H1 (cell line): ENCODE results near the gene GOLGA6C. TPM values are rescaled to one million over a fixed set of nuclear protein-coding genes. Genes with fewer than 3 reads are reported as not detected.

ENCODE experiments used
- CTCF ChIA-PET: fragments of 300-600 bp; sonication (Branson Sonifier 250); formaldehyde crosslinking; loops from one replicate; lab custom pipeline; 2021; ENCODE audit not compliant: partially characterized antibody; lab: Charles Lee
- POLR2A ChIA-PET: fragments of 300-600 bp; sonication (Branson Sonifier 250); formaldehyde crosslinking; loops from one replicate; lab custom pipeline; 2021; ENCODE audit warnings: inconsistent platforms; ENCODE audit not compliant: partially characterized antibody; lab: Charles Lee
- DNase-seq, 2 experiments: peaks; one replicate each; pipeline versions ENCODE4 v3.0.0 to v3.0.0-alpha.2; 2010 to 2022; ENCODE audit warnings: low spot score in 2 of 2, low read depth in 1 of 2, mixed read lengths in 1 of 2
- FAIRE-seq: peaks from 2 replicates; lab custom pipeline; 2011; peaks lifted over from hg19 to GRCh38; lab: Jason Lieb, UNC
- H2AFZ ChIP-seq: 2 replicates; pipeline ENCODE4 v1.8.1; 2012; ENCODE audit warnings: low read length, inconsistent platforms
- H2AK5ac ChIP-seq: 2 replicates; pipeline ENCODE4 v1.6.1; 2013; ENCODE audit warnings: low read depth, low read length
- H2BK120ac ChIP-seq: replicated peaks from 2 replicates; pipeline ENCODE3; 2013; ENCODE audit warnings: low read depth, low read length, inconsistent platforms
- H2BK12ac ChIP-seq: 2 replicates; pipeline ENCODE4 v1.6.1; 2013; ENCODE audit warnings: low read depth, low read length
- H2BK15ac ChIP-seq: 2 replicates; pipeline ENCODE4 v1.6.1; 2013; ENCODE audit warnings: low read length
- H2BK20ac ChIP-seq: 2 replicates; pipeline ENCODE4 v1.6.1; 2013; ENCODE audit warnings: low read length
- H2BK5ac ChIP-seq: 2 replicates; pipeline ENCODE4 v1.6.1; 2013; ENCODE audit warnings: low read depth, low read length
- H3K14ac ChIP-seq: 2 replicates; pipeline ENCODE4 v1.6.1; 2013; ENCODE audit warnings: inconsistent platforms; ENCODE audit not compliant: insufficient read length
- H3K18ac ChIP-seq: 2 replicates; pipeline ENCODE4 v1.6.1; 2013; ENCODE audit warnings: low read length; ENCODE audit errors: extremely low read depth
- H3K23ac ChIP-seq: 2 replicates; pipeline ENCODE4 v1.6.1; 2013; ENCODE audit warnings: inconsistent platforms; ENCODE audit not compliant: insufficient read length
- H3K23me2 ChIP-seq: 2 replicates; pipeline ENCODE4 v1.6.1; 2013; ENCODE audit warnings: low read depth, low read length
- H3K27ac ChIP-seq: 2 replicates; pipeline ENCODE4 v1.6.1; 2011; ENCODE audit warnings: low read depth, low read length, inconsistent platforms
- H3K27me3 ChIP-seq, 4 experiments: replicated peaks in 1 of 4; 1 replicate in 1 of 4; 2 replicates in 3 of 4; pipeline versions ENCODE4 v1.6.1 to v1.8.1; 2011 to 2013; ENCODE audit warnings: low read length in 3 of 4, mild to moderate bottlenecking in 3 of 4, inconsistent platforms in 2 of 4, mixed read lengths in 2 of 4, moderate library complexity in 1 of 4; ENCODE audit not compliant: control insufficient read depth in 3 of 4, insufficient read depth in 3 of 4; ENCODE audit errors: extremely low read depth in 1 of 4
- H3K36me3 ChIP-seq, 4 experiments: 2 replicates each; pipeline versions ENCODE4 v1.6.1 to v1.8.1; 2011 to 2013; ENCODE audit warnings: mild to moderate bottlenecking in 4 of 4, low read length in 3 of 4, moderate library complexity in 2 of 4, control low read depth in 1 of 4, inconsistent platforms in 1 of 4; ENCODE audit not compliant: insufficient read depth in 4 of 4, control insufficient read depth in 2 of 4
- H3K4ac ChIP-seq: replicated peaks from 2 replicates; pipeline ENCODE3; 2013; ENCODE audit warnings: low read length, low read depth, mixed read lengths, inconsistent platforms; ENCODE audit not compliant: insufficient read length
- H3K4me1 ChIP-seq, 4 experiments: replicated peaks in 1 of 4; 1 replicate in 1 of 4; 2 replicates in 3 of 4; pipeline versions ENCODE4 v1.6.1 to v1.8.1; 2011 to 2013; ENCODE audit warnings: low read length in 3 of 4, inconsistent platforms in 2 of 4, mixed read lengths in 1 of 4; ENCODE audit not compliant: insufficient read depth in 4 of 4, control insufficient read depth in 3 of 4
- H3K4me2 ChIP-seq, 2 experiments: 2 replicates each; pipeline versions ENCODE4 v1.6.1 to v1.8.1; 2011 to 2013; ENCODE audit warnings: low read depth in 2 of 2, low read length in 2 of 2, control low read depth in 1 of 2, inconsistent platforms in 1 of 2, mild to moderate bottlenecking in 1 of 2; ENCODE audit not compliant: insufficient read depth in 1 of 2
- H3K4me3 ChIP-seq, 4 experiments: fragments of 200-600, 300-600 bp in 1 of 4; sonication (generic), shearing (Covaris generic), sonication (Bioruptor Twin) in 1 of 4; 2 replicates each; pipeline versions ENCODE4 v1.5.1 to v1.8.1; 2011 to 2016; ENCODE audit warnings: low read length in 4 of 4, low read depth in 3 of 4, control low read depth in 2 of 4, inconsistent platforms in 2 of 4, mild to moderate bottlenecking in 2 of 4, mixed read lengths in 1 of 4, moderate library complexity in 1 of 4; ENCODE audit not compliant: insufficient read depth in 2 of 4; ENCODE audit errors: extremely low read depth in 1 of 4
- H3K56ac ChIP-seq: replicated peaks from 2 replicates; pipeline ENCODE3; 2013; ENCODE audit warnings: low read depth, mild to moderate bottlenecking, mixed read lengths, low read length, inconsistent platforms; ENCODE audit not compliant: insufficient read length
- H3K79me1 ChIP-seq: 2 replicates; pipeline ENCODE4 v1.6.1; 2013; ENCODE audit warnings: low read depth, low read length, control low read depth
- H3K79me2 ChIP-seq, 2 experiments: 2 replicates each; pipeline versions ENCODE4 v1.6.1 to v1.8.1; 2012 to 2013; ENCODE audit warnings: low read length in 2 of 2, mild to moderate bottlenecking in 2 of 2, inconsistent platforms in 1 of 2; ENCODE audit not compliant: insufficient read depth in 2 of 2, control insufficient read depth in 1 of 2
- H3K9ac ChIP-seq, 4 experiments: replicated peaks in 1 of 4; 1 replicate in 1 of 4; 2 replicates in 3 of 4; pipeline versions ENCODE4 v1.6.1 to v1.8.1; 2011 to 2013; ENCODE audit warnings: low read depth in 3 of 4, low read length in 3 of 4, control low read depth in 2 of 4, mild to moderate bottlenecking in 2 of 4, moderate library complexity in 2 of 4, inconsistent platforms in 1 of 4; ENCODE audit errors: extremely low read depth in 1 of 4
- H3K9me3 ChIP-seq, 2 experiments: 2 replicates each; pipeline versions ENCODE4 v1.6.1 to v1.8.1; 2012 to 2013; ENCODE audit warnings: mild to moderate bottlenecking in 2 of 2, moderate library complexity in 2 of 2, control low read depth in 1 of 2, inconsistent platforms in 1 of 2, low read depth in 1 of 2, low read length in 1 of 2, mixed read lengths in 1 of 2; ENCODE audit not compliant: insufficient read depth in 2 of 2
- H4K20me1 ChIP-seq, 2 experiments: replicated peaks in 1 of 2; 2 replicates each; pipeline versions ENCODE3 to v1.8.1; 2011 to 2013; ENCODE audit warnings: inconsistent platforms in 2 of 2, low read length in 2 of 2, mild to moderate bottlenecking in 1 of 2; ENCODE audit not compliant: insufficient read depth in 2 of 2, control insufficient read depth in 1 of 2
- H4K5ac ChIP-seq: 2 replicates; pipeline ENCODE4 v1.6.1; 2013; ENCODE audit warnings: low read length, low read depth, mixed read lengths, inconsistent platforms; ENCODE audit not compliant: insufficient read length
- H4K8ac ChIP-seq: 2 replicates; pipeline ENCODE4 v1.8.0; 2013; ENCODE audit warnings: mild to moderate bottlenecking, moderate library complexity, low read length, inconsistent platforms; ENCODE audit not compliant: insufficient read depth; ENCODE audit errors: extremely low read depth
- H4K91ac ChIP-seq: replicated peaks from 2 replicates; pipeline ENCODE3; 2013; ENCODE audit warnings: low read length, mixed read lengths, inconsistent platforms; ENCODE audit not compliant: insufficient read length
- ATF2 ChIP-seq: IDR thresholded peaks from 2 replicates; pipeline ENCODE4 v1.6.1; 2012; ENCODE audit warnings: low read length, inconsistent platforms
- BRCA1 ChIP-seq: IDR thresholded peaks from 2 replicates; pipeline ENCODE4 v1.6.1; 2012; ENCODE audit warnings: low read depth, low read length, improper control_type of control experiment
- CBX5 ChIP-seq: fragments of 300-800, 300-1000 bp; sonication (generic); IDR thresholded peaks from 2 replicates; pipeline ENCODE4 v1.7.1; 2016; ENCODE audit warnings: antibody characterized with exemption, low read length, low read depth
- CHD1 ChIP-seq: IDR thresholded peaks from 2 replicates; pipeline ENCODE4 v1.6.1; 2012; ENCODE audit warnings: low read depth, low read length, improper control_type of control experiment
- HDAC2 ChIP-seq, 2 experiments: fragments of 300-600 bp in 1 of 2; sonication (generic) in 1 of 2; IDR thresholded peaks; 2 replicates each; pipeline ENCODE4 v1.6.1; 2011 to 2012; ENCODE audit warnings: low read depth in 2 of 2, low read length in 2 of 2, mild to moderate bottlenecking in 2 of 2, moderate library complexity in 2 of 2, borderline replicate concordance in 1 of 2, inconsistent platforms in 1 of 2
- POU5F1 ChIP-seq: IDR thresholded peaks from 2 replicates; pipeline ENCODE4 v1.6.1; 2011; ENCODE audit warnings: low read depth, mild to moderate bottlenecking, low read length, moderate library complexity
- RFX5 ChIP-seq: IDR thresholded peaks from 2 replicates; pipeline ENCODE4 v1.6.1; 2011; ENCODE audit warnings: low read depth, low read length, improper control_type of control experiment, borderline replicate concordance
- RXRA ChIP-seq: IDR thresholded peaks from 2 replicates; pipeline ENCODE4 v1.6.1; 2011; ENCODE audit warnings: low read depth, mild to moderate bottlenecking, low read length, moderate library complexity; ENCODE audit not compliant: insufficient read depth
- SIX5 ChIP-seq: IDR thresholded peaks from 2 replicates; pipeline ENCODE4 v1.6.1; 2011; ENCODE audit warnings: mild to moderate bottlenecking, low read depth, low read length
- SP1 ChIP-seq: IDR thresholded peaks from 2 replicates; pipeline ENCODE4 v1.6.1; 2011; ENCODE audit warnings: low read depth, low read length
- SRF ChIP-seq: IDR thresholded peaks from 2 replicates; pipeline ENCODE4 v1.6.1; 2011; ENCODE audit warnings: mild to moderate bottlenecking, low read depth, low read length, moderate library complexity
- TBP ChIP-seq: IDR thresholded peaks from 2 replicates; pipeline ENCODE4 v1.6.1; 2011; ENCODE audit warnings: low read depth, low read length, improper control_type of control experiment
- TCF12 ChIP-seq: IDR thresholded peaks from 2 replicates; pipeline ENCODE4 v1.6.1; 2011; ENCODE audit warnings: low read depth, mild to moderate bottlenecking, low read length
- WGBS, 2 experiments: shearing (Covaris generic) in 1 of 2; methylation state at CpG; one replicate each; pipeline versions ENCODE4 v1.1.6 to v1.1.7; 2013 to 2015; ENCODE audit warnings: low lambda C conversion rate in 2 of 2, mixed read lengths in 2 of 2, inconsistent platforms in 1 of 2, low coverage in 1 of 2, missing lambda C conversion rate in 1 of 2; ENCODE audit not compliant: insufficient replicate concordance in 2 of 2, insufficient coverage in 1 of 2, insufficient read length in 1 of 2; ENCODE audit errors: extremely low coverage in 1 of 2, missing lambda C conversion rate in 1 of 2; 5-methylcytosine and 5-hydroxymethylcytosine counted together
- polyA plus RNA-seq, 7 experiments: library from polyadenylated mRNA; depleted of rRNA in 3 of 7; stranded (reverse) in 5 of 7; unstranded in 2 of 7; fragments of >200 nt in 5 of 7; fragments of 200-250 nt in 2 of 7; gene quantifications; 1 replicate in 5 of 7; 2 replicates in 1 of 7; 4 replicates in 1 of 7; pipeline versions ENCODE4 v1.2.1 to v1.2.3, GENCODE V29; 2011 to 2013; ENCODE audit warnings: missing spikeins in 2 of 7, mixed read lengths in 2 of 7
- total RNA-seq: library from RNA; stranded (reverse); fragmentation: NEBNext Ultra II Directional; extraction: Animal tissue kit (Norgen Biotek cat#: 25700); gene quantifications from 2 replicates; pipeline ENCODE4 v1.2.1, GENCODE V29; 2021

The GOLGA6C gene
- total and polyA plus RNA-seq, 2 of the 8 experiments (the other 6 are each of a cell fraction or from before 2014, with no cell fraction given) = 0.14 to 0.35 TPM

- FAIRE-seq (no peak), DNase-seq (no peak)
- Histone ChIP-seq H3K27me3 (peaks cover 0 to 4% (median 0%) of the 10 kb centered on the region in 4 experiments; a peak in 1 of 7 replicates), H4K8ac (no peak overlapping the region), H2AFZ (no peak overlapping the region), H2BK15ac (no peak overlapping the region), H2BK5ac (no peak overlapping the region), H3K18ac (no peak overlapping the region), H3K4ac (no peak overlapping the region), H4K5ac (no peak overlapping the region), H3K36me3 (peaks cover 0 to 8% (median 3%) of the 10 kb centered on the region in 4 experiments; a peak in 3 of 8 replicates), H2AK5ac (no peak overlapping the region), H3K56ac (no peak overlapping the region), H3K9ac (no peak overlapping the region), H3K23me2 (no peaks in the 10 kb centered on the region), H3K79me1 (no peaks in the 10 kb centered on the region), H3K4me1 (peaks cover 0 to 17% (median 3%) of the 10 kb centered on the region in 4 experiments; a peak in 4 of 7 replicates), H3K27ac (no peak overlapping the region), H3K4me3 (no peak overlapping the region), H2BK120ac (no peak overlapping the region), H3K9me3 (no peaks in the 10 kb centered on the region), H4K91ac (no peak overlapping the region), H2BK12ac (no peak overlapping the region), H3K14ac (no peak overlapping the region), H3K79me2 (no peaks in the 10 kb centered on the region), H3K4me2 (no peak overlapping the region), H4K20me1 (peaks cover 4 to 7% of the 10 kb centered on the region in 2 experiments), H3K23ac (no peak overlapping the region), H2BK20ac (no peak overlapping the region)
- POLR2A ChIA-PET = interaction anchor here (1.4 to 2.1 kb wide), 2 partner anchors 14 to 152 kb away, joined by 3 to 7 read pairs; partner anchors contain the start of gene MAN2C1
- WGBS, 2 experiments = 87% methylated on average over 5 of the region's 6 CpGs; no CpG with 5 or more reads in 1 of the 2 experiments
- CTCF ChIA-PET = interaction anchor here (1.3 to 5.6 kb wide), 6 partner anchors 9 to 187 kb away, joined by 3 to 24 read pairs (median 8); no protein-coding TSS in a partner anchor
- no peak for TF ChIP-seq SIX5
- TF ChIP-seq TCF12 = no peak
- no peak for TF ChIP-seq SP1
- TF ChIP-seq RXRA = no peak
- TF ChIP-seq CBX5 = no peak
- no peak for TF ChIP-seq RFX5
- TF ChIP-seq TBP = no peak
- TF ChIP-seq ATF2 = no peak
- TF ChIP-seq CHD1 = no peak
- no peak for TF ChIP-seq POU5F1
- no peak for TF ChIP-seq HDAC2 (IDR thresholded peaks at IDR 0.05; ENCODE audit: borderline replicate concordance in 1 of 2, low read depth in 2 of 2, low read length in 2 of 2)
- TF ChIP-seq SRF = no peak
- no peak for TF ChIP-seq BRCA1
These were observed 41.1 kb upstream of the GOLGA6C start for GRCh38 chr15:75217012-75217411.
